HG03460 (cell line): ENCODE results near the gene ADRA1B.

Experiments
- ATAC-seq: cut with Tn5 transposase; IDR thresholded peaks from one replicate; pipeline ENCODE4 v1.9.1; 2021; ENCODE audit not compliant: unreplicated experiment

ADRA1B gene

GRCh38 chr5:159928122-159928909 lies 12.0 kb downstream of the ADRA1B start:
- no peak for ATAC-seq

DNA sequence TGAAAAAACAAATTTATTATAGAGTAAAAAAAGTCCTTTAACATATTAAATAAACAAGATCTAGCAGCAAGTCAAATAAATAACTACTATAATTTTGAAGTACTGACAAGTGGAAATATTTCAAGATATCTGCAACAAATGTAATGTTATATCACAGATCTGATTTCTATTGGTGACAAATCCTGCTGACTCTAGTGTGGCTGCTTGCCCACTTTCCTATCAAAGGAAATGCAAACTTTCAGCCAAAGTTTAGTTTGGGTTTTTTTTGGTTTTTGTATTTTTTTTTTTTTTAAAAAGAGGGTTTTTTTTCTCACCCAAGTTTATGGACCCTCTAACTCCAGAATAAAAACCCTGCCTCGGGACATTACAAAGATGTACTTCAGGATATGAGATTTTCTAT lies 12.9 kb downstream of the ADRA1B start:
- no peak for ATAC-seq

- no peak for ATAC-seq
These were observed 17.5 kb downstream of the ADRA1B start for GRCh38 chr5:159933531-159934485.

DNA sequence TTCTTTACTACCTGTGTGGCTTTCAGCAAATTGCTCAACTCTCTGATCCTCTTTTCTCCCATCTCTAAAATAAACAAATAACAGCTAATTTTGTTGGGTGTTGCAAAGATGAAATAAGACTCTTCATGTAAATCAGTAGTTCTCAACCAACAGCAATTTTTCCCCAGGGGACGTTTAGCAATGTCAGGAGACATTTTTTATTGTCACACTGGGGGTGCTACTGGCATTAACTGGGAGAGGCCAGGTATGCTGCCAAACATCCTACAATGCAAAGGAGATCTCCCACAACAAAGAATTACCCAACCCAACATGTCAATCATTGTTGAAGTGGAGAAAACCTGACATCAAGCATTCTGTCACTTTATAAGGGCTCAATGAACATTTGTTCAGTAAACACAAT lies 19.7 kb downstream of the ADRA1B start:
- ATAC-seq, result no peak

DNA sequence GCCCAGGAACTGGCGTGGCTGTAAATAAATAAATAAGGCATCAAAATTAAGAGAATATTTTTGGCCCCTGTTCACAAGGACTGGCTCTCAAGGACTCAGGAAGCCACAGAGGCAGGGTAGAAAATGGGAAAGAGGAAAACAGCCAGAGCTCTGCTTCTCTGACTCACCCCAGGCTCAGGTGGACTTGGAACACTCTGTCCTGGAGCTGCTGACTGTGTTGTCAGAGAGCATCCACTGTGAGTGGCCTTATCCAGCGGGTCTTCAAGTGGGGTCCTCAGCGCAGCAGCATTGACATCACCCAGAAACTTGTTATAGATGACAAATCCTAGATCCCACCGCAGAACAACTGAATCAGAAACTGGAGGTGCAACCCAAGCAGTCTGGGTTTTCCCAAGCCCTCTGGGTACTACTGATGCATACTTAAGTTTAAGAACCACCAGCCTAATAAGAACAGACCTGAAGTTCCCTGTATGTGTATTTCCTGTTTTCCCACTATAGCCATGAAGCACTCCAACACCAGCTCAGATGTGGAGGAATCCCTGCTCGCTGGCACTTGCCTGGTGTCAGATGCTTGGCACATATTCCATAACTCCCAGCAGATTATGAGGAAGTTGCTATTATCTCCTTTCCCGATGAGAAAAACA lies 20.5 kb downstream of the ADRA1B start:
- no peak for ATAC-seq

- no peak for ATAC-seq
These were observed 21.3 kb downstream of the ADRA1B start for GRCh38 chr5:159937580-159937979.

DNA sequence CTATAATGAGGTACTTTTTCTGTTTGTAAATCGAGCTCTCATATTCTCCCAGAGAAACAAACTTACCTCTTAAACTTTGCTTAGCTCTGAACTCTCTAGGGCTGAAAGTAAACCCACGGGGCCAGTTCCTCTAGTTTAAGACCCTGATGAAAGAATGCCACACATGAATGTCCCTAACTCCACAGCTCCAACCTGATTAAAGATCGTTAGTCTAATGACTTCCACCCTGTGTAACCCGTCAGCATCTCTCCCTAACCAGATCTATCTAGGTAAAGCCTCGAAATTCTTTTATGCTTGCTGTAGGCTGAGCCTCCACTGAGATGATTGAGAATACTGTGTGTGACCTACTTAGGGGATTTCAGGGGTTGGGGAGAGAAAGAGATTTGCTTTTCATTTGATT lies 27.0 kb downstream of the ADRA1B start:
- no peak for ATAC-seq

DNA sequence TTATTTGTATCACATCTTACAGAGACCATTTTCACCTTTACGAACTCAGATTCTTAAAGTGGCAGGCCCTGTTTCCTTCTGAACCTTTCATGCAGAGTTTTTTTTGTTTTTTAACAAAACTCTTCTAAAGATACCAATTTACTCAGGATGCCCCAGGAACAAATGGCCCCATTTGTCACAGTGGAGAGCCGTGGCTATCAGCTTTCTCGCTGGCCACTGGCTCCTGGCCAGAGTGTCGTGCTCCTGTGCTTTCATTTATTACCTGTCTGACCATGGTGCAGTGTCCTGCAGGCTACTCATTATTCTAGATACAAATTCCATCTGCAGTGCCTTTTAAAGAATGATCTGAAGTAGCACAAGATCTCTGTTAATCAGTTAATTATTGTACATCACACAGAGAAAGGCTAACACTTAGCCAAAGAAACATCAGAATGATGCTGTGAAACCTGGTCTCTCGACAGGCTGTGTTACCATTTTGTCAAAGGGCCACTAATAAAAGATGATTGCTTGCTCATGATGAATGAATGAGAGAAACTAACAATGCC lies 27.8 kb downstream of the ADRA1B start:
- ATAC-seq, result no peak

DNA sequence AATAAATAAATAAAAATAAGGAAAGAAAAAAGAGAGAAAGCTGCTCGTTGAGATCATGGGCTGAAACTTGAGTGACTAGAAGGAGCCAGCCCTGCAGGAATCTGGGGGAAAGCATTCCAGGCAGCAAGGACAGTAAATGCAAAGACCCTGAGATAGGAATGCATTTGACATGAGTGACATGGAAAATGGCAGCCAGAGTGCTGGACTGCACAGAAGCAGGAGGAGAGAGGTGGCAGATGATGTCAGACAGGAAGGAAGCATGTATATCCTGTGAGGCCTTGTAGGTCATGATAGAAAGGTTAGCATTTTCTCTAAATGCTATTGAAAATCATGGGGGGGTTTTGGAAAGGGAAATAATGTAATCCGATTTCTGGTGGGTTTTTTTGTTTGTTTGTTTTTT lies 29.1 kb downstream of the ADRA1B start:
- no peak for ATAC-seq

DNA sequence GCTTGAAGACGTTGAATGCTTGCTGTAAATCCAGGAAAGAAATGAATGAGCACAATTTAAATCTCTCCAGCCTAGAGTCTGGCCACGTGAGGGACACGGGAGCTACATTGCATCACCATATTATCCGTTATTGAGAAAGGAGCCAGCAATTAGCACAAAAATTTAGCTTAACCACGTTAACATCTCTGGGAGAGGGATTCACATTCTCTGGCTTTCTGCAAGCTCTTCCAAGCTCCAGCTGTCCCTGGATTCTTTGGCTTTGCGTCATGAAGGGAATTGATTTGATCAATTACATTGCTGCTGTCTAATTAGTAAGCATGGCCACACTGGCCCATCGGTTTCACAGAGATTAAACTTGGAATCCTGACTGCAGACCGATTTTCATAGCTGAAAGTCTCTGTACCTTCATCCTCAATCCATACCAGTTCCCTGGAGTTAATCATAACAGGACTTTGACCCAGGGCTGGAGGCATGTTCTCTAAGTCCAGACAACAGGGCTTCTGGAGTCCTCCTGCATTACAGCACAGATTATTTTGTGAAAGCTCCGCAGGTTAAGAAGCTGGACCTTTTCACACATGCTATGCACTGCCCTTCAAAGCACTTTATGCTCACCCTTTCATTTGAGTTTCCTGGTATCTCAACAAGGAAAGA lies 31.6 kb downstream of the ADRA1B start:
- ATAC-seq, result no peak

- ATAC-seq, result no peak
These were observed 35.1 kb downstream of the ADRA1B start for GRCh38 chr5:159951387-159951786.

DNA sequence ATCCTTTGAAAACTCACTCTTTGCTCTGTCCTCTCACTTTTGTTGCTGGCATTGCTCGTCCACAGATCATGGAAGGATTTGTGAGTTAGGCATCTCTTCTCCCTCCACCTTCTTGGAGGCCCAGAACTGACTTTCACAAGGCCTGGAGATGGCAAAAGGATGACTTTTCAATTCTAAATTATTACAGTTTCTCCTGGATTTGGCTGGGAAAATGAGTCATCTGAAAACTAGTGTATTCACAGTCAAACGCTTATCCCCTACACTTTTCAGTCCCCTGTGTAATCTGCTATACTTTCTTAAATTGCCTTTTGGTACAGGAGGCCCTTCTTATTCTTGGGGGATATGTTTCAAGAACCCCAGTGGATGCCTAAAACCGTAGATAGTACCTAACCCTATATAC lies 35.6 kb downstream of the ADRA1B start:
- ATAC-seq, result no peak

DNA sequence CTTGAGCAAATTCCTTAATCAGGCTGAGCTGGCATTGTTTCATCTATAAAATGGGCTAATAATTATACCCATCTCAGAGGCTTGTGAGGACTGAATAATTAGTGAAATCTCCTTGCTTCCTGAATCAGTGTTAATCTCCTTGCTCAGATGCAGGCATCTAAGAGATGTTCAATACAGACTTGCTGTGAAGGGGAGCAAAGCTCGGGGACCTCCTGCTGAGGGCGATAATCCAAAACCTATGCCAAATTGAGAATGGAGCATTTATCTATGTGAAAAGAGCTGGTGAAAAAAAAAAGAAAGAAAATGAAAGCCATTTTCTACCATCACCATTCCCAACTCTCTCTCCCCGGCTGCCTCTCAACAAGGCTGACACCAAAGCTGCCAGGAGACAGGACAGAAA lies 37.3 kb downstream of the ADRA1B start:
- ATAC-seq, result no peak

DNA sequence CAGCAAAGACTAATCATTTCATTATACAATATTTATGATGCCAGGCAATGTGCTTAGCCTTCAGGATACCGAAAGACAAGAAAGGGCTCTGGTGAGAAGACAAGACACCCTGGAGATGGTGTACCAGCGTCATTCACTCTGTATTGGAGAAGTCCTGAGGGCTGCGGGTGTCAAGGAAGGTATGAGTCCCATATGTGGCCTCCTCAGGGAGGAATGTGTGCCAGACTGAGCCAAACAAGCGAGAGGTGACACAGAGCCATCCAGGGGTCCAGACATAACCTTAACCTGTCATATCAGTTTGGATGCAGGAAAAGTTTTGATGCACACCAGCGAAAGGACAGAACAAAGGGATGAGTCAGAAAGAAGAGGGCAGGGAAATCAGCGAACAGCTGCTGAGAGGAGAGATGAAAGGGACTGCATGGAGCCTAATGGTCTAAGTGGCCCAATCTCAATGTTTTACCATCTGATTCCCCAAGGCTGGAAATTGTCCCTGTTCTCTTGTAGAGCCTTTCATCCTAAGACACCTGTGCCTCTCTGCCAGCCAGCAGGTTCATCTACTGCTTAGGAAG lies 38.9 kb downstream of the ADRA1B start:
- ATAC-seq, result no peak

DNA sequence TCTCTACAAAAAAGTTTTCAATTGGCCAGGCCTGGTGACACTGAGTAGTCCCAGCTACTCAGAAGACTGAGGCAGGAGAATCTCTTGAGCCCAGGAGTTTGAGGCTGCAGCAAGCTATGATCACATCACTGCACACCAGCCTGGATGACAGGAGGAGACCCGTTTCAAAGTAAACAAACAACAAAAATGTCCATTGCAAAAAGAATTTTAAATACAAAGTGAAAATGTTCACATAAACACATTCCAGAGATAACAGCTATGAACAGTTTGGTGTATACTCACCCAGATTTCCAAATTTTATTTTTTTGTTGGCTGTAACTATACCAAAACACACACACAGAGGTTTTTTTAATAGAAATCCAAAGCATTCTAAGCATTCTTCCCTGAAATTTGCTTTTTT lies 39.8 kb downstream of the ADRA1B start:
- ATAC-seq, result no peak

DNA sequence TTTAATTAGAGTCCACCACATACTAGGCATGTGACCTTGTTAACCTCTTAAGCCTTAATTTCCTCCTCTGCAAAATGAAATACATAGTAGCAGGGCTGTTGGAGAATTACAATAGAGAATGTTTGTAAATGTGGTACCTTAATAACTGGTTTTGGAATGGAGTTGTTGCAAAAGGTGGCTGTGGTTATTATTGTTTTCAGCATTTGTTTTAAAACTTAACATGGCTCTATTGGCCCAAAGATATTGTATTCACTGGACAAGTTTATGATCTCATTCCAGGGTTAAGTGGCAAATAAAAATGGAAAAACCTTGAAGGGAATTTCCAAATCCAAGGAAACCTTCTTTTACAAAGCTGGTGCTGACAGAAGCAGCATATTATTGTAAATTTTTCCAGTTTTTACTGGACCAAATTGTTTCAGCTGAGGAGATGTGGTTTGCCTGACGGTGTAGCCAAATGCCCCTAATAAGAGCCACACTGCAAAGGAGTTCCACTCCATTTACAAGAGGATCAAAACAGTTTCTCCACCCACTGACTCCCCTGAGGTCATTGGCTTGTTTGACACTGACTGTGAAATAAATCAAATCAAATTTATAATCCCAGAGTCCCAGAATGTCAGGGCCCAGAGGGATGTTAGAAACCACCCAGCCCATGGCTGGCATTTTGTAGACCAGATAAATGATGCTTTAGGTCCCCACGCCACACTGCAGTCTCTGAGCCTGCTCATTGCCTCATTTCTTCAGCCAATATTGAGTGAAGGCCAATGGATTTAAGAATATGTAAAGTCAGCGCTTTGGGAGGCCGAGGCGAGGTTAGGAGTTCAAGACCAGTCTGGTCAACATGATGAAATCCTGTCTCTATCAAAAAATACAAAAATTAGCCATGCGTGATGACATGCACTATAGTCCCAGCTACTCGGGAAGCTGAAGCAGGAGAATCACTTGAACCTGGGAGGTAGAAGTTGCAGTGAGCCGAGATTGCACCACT lies 45.2 kb downstream of the ADRA1B start:
- no peak for ATAC-seq

DNA sequence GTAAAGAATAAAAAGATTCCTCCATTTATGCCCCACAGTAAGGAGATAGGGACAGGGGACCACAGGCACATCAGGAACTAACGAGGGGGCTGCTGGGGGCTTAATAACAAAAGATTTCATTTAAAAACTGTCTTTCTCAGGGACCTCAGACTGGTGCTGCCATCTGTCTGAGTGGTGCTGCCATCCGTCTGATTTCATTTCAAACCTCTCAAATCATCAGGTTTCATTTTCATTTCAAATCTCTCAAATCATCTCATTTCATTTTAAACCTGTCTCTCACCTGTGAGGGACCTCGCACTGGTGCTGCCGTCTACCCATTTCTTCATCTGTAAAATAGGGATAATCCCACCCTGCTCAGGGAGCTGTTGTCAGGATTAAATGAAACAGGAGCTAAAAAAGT lies 45.9 kb downstream of the ADRA1B start:
- no peak for ATAC-seq

DNA sequence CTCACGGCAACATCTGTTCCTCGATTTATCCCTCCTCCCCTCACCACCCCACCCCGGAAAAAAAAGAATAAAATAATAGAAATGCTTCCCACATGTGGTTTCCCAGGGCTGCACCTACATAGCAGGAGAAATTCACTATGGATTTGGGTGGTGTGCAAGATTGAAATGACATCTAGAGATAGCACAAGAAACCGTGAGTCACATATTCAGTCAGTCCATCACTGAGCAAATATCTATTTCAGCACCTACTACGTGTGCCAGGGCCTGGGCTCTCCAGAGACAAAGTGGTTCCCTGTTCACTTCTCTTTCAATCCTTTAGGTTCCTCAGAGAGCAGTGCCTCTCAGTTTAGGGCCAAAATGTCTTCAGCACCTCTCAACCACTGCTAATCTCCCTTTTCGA lies 47.7 kb downstream of the ADRA1B start:
- no peak for ATAC-seq
